Activated CD4-positive, alpha-beta T cell treated with anti-CD3 and anti-CD28 coated beads, Interleukin-2, amount 10 ng/mL, durations not matched to agents 7 days and 5 days (primary cell): Measurements from ENCODE around the gene NUDCD3. TPM values are rescaled to one million over a fixed set of nuclear protein-coding genes. Genes with fewer than 3 reads are reported as not detected.

Experiments
- CTCF ChIA-PET: fragments of 350-600 bp; sonication (Branson Sonifier 250); formaldehyde crosslinking; loops from one replicate; lab custom pipeline; 2021; ENCODE audit warnings: antibody characterized with exemption; lab: Charles Lee
- POLR2A ChIA-PET: fragments of 350-600 bp; sonication (Branson Sonifier 250); formaldehyde crosslinking; loops from one replicate; lab custom pipeline; 2021; ENCODE audit warnings: antibody characterized with exemption; lab: Charles Lee
- DNase-seq: peaks from one replicate; pipeline ENCODE4 v3.0.0-alpha.2; 2020
- H3K27ac Mint-ChIP-seq: one replicate; pipeline ENCODE4 v1.8.0; 2021; ENCODE audit warnings: mild to moderate bottlenecking, moderate library complexity, mixed read lengths
- H3K27me3 Mint-ChIP-seq: one replicate; pipeline ENCODE4 v1.8.0; 2021; ENCODE audit warnings: mixed read lengths
- H3K36me3 Mint-ChIP-seq: one replicate; pipeline ENCODE4 v1.8.0; 2021; ENCODE audit warnings: low read depth, mixed read lengths
- H3K4me1 Mint-ChIP-seq: one replicate; pipeline ENCODE4 v1.8.0; 2021; ENCODE audit warnings: mixed read lengths
- H3K4me3 Mint-ChIP-seq: one replicate; pipeline ENCODE4 v1.8.0; 2021; ENCODE audit warnings: mild to moderate bottlenecking, moderate library complexity, mixed read lengths
- H3K9me3 Mint-ChIP-seq: one replicate; pipeline ENCODE4 v1.8.0; 2021; ENCODE audit warnings: mixed read lengths
- total RNA-seq, 2 experiments: library from RNA; stranded (reverse); gene quantifications; one replicate each; pipeline ENCODE4 v1.2.3, GENCODE V29; 2021

The NUDCD3 gene
- total RNA-seq, 2 experiments from 2014 or later, result 74.3 to 75.9 TPM

GRCh38 chr7:44333911-44334733, 156.3 kb downstream of the NUDCD3 start:
- peaks cover 24% of the 10 kb centered on the region for H3K27me3 Mint-ChIP-seq

DNA sequence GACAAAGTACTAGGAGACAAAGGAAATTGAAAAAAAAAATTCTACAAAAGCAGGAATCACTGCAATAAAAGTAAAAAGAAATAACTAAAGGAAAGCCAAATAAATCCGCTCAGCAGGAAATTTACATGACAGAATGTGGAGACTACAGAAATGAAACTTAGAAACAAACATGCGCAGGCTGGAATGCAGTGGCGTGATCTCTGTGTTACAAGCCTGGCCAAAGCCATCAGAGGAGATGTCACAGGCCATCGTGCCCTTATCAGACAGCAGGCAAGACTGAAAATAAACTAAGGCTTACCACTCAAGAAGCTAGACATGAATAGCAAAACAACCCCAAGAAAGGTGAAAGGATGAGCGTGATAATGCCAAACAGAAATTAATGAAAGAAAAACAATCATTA, 158.8 kb downstream of the NUDCD3 start:
- no peak overlapping the region for H3K27ac Mint-ChIP-seq

More at GRCh38 chr7:44333911-44334733, 156.3 kb downstream of the NUDCD3 start:
- ChIA-PET CTCF (no interaction called here), POLR2A (no interaction called here)
- Mint-ChIP-seq H3K4me3 (no peak overlapping the region), H3K4me1 (no peaks in the 10 kb centered on the region), H3K9me3 (no peaks in the 10 kb centered on the region), H3K36me3 (no peaks in the 10 kb centered on the region), H3K27ac (no peak overlapping the region)
- peak; percentile 4 for DNase-seq

GRCh38 chr7:44330331-44330730, 160.1 kb downstream of the NUDCD3 start:
- Mint-ChIP-seq H3K27me3 (peaks cover 25% of the 10 kb centered on the region), H3K4me3 (no peak overlapping the region), H3K27ac (no peak overlapping the region), H3K9me3 (peaks cover 3% of the 10 kb centered on the region), H3K36me3 (no peaks in the 10 kb centered on the region), H3K4me1 (peaks cover 4% of the 10 kb centered on the region)
- no peak for DNase-seq
- ChIA-PET POLR2A (no interaction called here), CTCF (interaction anchor here (0.6 to 1.4 kb wide), 3 partner anchors 10 to 15 kb away, joined by 3 read pairs; no protein-coding TSS in a partner anchor)

More for the DNA sequence above, 158.8 kb downstream of the NUDCD3 start:
- Mint-ChIP-seq H3K4me1 (no peaks in the 10 kb centered on the region), H3K27me3 (peaks cover 24% of the 10 kb centered on the region), H3K4me3 (no peak overlapping the region), H3K9me3 (peaks cover 3% of the 10 kb centered on the region), H3K36me3 (no peaks in the 10 kb centered on the region)
- POLR2A ChIA-PET, result no interaction called here
- no peak for DNase-seq
- CTCF ChIA-PET, result no interaction called here

DNA sequence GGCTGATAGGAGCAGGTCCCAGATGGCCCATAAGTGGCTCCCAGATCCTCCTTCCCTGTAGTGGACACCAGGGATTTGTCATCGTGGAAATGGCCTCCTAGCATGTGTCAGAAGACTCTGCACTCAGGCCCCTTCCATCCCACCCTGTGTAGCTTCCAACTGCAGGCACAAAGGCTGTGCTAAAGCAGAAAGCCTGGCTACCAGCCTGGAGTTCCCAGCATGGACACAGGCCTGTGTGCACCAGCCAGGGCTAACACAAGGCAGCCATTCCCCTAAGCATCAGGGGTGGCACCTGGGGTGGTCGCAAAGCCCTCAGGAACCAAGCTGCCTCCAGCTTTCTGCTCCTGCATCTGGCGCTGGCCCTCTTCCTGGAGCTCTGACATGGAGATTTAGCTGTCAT, 160.6 kb downstream of the NUDCD3 start:
- Mint-ChIP-seq H3K4me1 (peaks cover 4% of the 10 kb centered on the region), H3K4me3 (no peak overlapping the region), H3K9me3 (peaks cover 3% of the 10 kb centered on the region), H3K27me3 (peaks cover 25% of the 10 kb centered on the region), H3K36me3 (no peaks in the 10 kb centered on the region), H3K27ac (no peak overlapping the region)
- DNase-seq, result peak; percentile 5
- CTCF ChIA-PET, result interaction anchor here (0.6 to 1.4 kb wide), 3 partner anchors 10 to 15 kb away, joined by 3 read pairs; no protein-coding TSS in a partner anchor
- POLR2A ChIA-PET, result no interaction called here

Other genes starting within 250 kb of the NUDCD3 start
- not detected for gene CAMK2B, start 165.1 kb downstream of the NUDCD3 start, total RNA-seq
- not detected for gene NPC1L1, start 50.7 kb upstream of the NUDCD3 start, total RNA-seq
- 10 to 100 TPM; 83.6 to 84.9 TPM for gene DDX56, start 83.2 kb upstream of the NUDCD3 start, total RNA-seq
- gene TMED4, start 91.6 kb upstream of the NUDCD3 start, total RNA-seq, result 10 to 100 TPM; 78.1 to 78.3 TPM
- 100 to 1,000 TPM; 114 to 121 TPM for gene OGDH, start 116.0 kb upstream of the NUDCD3 start, total RNA-seq